Neural crest cell (in vitro differentiated cells): Measurements from ENCODE around the gene TUBA3C. TPM values are rescaled to one million over a fixed set of nuclear protein-coding genes. Genes with fewer than 3 reads are reported as not detected.

Experiments used
- DNase-seq: peaks from one replicate; pipeline ENCODE4 v3.0.0; 2021; ENCODE audit warnings: low read depth, mixed read lengths, low spot score
- H3K27ac Mint-ChIP-seq: one replicate; pipeline ENCODE4 v1.8.0; 2021; ENCODE audit warnings: mild to moderate bottlenecking, mixed read lengths; ENCODE audit not compliant: unreplicated experiment
- H3K27me3 Mint-ChIP-seq: 2 replicates; pipeline ENCODE4 v1.8.0; 2021; ENCODE audit warnings: low read depth, mild to moderate bottlenecking, mixed read lengths
- H3K36me3 Mint-ChIP-seq: 2 replicates; pipeline ENCODE4 v1.8.0; 2021; ENCODE audit warnings: low read depth, mild to moderate bottlenecking, mixed read lengths
- H3K4me1 Mint-ChIP-seq: 2 replicates; pipeline ENCODE4 v1.8.0; 2021; ENCODE audit warnings: mixed read lengths
- H3K4me3 Mint-ChIP-seq: one replicate; pipeline ENCODE4 v1.8.0; 2021; ENCODE audit warnings: mild to moderate bottlenecking, mixed read lengths
- H3K9me3 Mint-ChIP-seq: 2 replicates; pipeline ENCODE4 v1.8.0; 2021; ENCODE audit warnings: mixed read lengths
- total RNA-seq: library from RNA; stranded (reverse); gene quantifications from 2 replicates; pipeline ENCODE4 v1.2.1, GENCODE V29; 2021
- TF ChIP-seq, protein P1 (sequence below): fragments of 200-600 bp; sonication (generic); conservative IDR thresholded peaks from 2 replicates; pipeline ENCODE4 v1.5.0; 2021; ENCODE audit warnings: antibody characterized with exemption, mild to moderate bottlenecking

Gene TUBA3C
- total RNA-seq, 1 donor from 2014 or later, result not detected

DNA sequence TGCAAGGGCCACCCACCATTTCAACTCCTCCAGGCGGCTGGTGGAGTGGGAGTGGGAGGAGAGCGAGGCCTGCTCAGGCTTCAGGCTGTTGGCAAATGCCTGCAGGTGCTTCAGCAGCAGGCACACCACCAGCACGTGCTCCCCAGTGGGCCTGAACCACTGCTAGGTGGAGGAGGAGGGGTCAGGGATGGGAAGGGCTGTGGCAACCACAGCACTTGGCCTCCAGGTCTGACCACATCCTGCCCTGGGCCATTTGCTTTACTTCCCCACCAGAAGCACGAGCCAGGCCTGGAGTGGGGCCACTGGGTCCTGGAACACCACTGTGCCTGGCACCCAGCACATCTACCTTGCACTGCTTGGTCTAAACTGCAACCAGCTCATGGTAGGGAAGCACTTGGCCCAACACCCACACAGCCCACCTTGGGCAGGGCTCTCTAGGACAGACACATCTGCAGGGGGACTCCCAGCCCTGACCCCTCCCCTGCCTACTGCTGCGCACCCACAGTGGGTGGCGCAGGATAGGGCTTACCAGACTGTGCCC lies 26.2 kb downstream of the TUBA3C start:
- Mint-ChIP-seq H3K4me1 (no peaks in the 10 kb centered on the region), H3K36me3 (peaks cover 13% of the 10 kb centered on the region)
- DNase-seq, result no peak

GRCh38 chr13:19154843-19155242 lies 26.8 kb downstream of the TUBA3C start:
- no peak overlapping the region for H3K27ac Mint-ChIP-seq
- TF ChIP-seq, protein P1, sequence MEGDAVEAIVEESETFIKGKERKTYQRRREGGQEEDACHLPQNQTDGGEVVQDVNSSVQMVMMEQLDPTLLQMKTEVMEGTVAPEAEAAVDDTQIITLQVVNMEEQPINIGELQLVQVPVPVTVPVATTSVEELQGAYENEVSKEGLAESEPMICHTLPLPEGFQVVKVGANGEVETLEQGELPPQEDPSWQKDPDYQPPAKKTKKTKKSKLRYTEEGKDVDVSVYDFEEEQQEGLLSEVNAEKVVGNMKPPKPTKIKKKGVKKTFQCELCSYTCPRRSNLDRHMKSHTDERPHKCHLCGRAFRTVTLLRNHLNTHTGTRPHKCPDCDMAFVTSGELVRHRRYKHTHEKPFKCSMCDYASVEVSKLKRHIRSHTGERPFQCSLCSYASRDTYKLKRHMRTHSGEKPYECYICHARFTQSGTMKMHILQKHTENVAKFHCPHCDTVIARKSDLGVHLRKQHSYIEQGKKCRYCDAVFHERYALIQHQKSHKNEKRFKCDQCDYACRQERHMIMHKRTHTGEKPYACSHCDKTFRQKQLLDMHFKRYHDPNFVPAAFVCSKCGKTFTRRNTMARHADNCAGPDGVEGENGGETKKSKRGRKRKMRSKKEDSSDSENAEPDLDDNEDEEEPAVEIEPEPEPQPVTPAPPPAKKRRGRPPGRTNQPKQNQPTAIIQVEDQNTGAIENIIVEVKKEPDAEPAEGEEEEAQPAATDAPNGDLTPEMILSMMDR, result no peak
- H3K4me1 Mint-ChIP-seq, result no peaks in the 10 kb centered on the region
- no peak for DNase-seq
- no peak overlapping the region for H3K4me3 Mint-ChIP-seq
- H3K36me3 Mint-ChIP-seq, result peaks cover 13% of the 10 kb centered on the region
- no peaks in the 10 kb centered on the region for H3K27me3 Mint-ChIP-seq
- H3K9me3 Mint-ChIP-seq, result peaks cover 7% of the 10 kb centered on the region

More for the DNA sequence above, 26.2 kb downstream of the TUBA3C start:
- no peaks in the 10 kb centered on the region for H3K27me3 Mint-ChIP-seq
- TF ChIP-seq, protein P1, result no peak
- H3K27ac Mint-ChIP-seq, result no peak overlapping the region
- H3K4me3 Mint-ChIP-seq, result no peak overlapping the region
- H3K9me3 Mint-ChIP-seq, result peaks cover 7% of the 10 kb centered on the region

DNA sequence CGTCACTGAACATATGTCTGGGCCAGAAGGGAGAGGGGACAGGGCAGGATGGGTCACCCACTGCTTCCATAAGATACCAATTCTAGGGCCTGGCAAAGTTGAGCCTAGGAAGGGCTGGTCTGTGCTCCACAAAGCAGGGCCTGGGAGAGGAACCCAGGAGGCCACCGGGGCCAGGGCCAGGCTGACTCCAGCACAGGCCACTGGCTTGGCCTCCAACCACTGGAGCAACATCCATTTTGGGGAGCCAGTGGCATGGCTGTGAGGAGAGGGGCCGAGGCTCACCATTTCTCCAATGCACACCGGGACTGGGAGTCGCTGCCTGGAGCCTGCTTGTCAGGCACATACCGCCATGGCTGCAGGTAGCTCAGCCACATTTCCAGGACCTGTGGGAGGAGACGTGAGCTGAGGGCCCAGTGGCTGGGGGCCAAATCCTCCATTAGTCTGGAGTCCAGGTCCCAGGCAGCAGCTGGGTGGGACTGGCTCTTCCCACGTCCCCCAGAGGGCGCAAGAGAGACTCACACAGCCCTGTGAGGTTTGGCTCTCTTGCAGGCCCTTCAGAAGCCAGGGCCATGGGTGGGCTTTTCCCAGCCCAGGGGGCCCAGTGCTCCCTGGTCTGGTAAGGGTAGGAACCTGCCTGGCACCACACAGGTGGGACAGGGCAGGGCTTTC lies 27.7 kb downstream of the TUBA3C start:
- H3K36me3 Mint-ChIP-seq, result peaks cover 11% of the 10 kb centered on the region
- H3K27ac Mint-ChIP-seq, result no peak overlapping the region
- no peak for DNase-seq
- no peaks in the 10 kb centered on the region for H3K27me3 Mint-ChIP-seq
- no peaks in the 10 kb centered on the region for H3K4me1 Mint-ChIP-seq
- no peak overlapping the region for H3K4me3 Mint-ChIP-seq
- peaks cover 9% of the 10 kb centered on the region for H3K9me3 Mint-ChIP-seq
- TF ChIP-seq, protein P1, result no peak

- DNase-seq, result no peak
- Mint-ChIP-seq H3K4me3 (no peak overlapping the region), H3K36me3 (peaks cover 8% of the 10 kb centered on the region), H3K27ac (no peak overlapping the region), H3K27me3 (no peaks in the 10 kb centered on the region), H3K9me3 (peaks cover 14% of the 10 kb centered on the region), H3K4me1 (no peaks in the 10 kb centered on the region)
- TF ChIP-seq, protein P1, result no peak
Measured at GRCh38 chr13:19152403-19152802, 29.2 kb downstream of the TUBA3C start.

DNA sequence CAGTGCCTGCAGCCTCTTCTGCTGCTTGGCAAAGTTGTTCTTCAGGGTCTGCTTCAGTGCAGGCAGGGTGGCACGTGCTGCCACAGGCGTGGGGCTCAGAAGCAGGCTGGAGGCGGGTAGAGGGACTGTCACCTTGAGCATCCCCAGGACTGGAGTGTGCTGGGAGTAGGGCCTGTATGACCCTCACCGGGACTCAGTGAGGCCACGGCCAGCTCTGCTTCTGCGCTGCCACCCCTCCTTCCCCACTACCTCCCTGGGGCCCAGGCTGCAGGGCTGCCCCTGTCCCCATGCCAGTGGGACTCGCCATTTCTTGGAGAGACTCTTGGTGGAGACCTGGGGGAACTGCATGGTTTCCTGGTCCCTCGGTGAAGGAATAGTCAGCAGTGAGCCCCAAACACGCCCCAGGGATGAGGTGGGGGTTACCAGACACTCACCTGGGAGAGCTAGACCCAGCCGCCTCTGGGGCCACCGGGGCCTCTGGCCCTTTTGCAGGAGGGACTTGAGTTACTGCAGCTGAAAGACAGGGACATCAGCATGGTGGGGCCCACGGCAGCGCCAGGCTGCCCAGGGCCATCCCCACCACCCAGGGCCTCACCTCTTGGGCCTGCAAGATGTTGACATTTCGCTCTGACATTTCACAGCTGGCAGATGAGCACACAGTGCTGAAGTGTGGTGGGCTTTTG lies 29.9 kb downstream of the TUBA3C start:
- TF ChIP-seq, protein P1, result no peak
- H3K27me3 Mint-ChIP-seq, result no peaks in the 10 kb centered on the region
- no peaks in the 10 kb centered on the region for H3K4me1 Mint-ChIP-seq
- no peak for DNase-seq
- peaks cover 8% of the 10 kb centered on the region for H3K36me3 Mint-ChIP-seq
- H3K27ac Mint-ChIP-seq, result no peak overlapping the region
- H3K4me3 Mint-ChIP-seq, result no peak overlapping the region
- H3K9me3 Mint-ChIP-seq, result peaks cover 14% of the 10 kb centered on the region
